Loucy (cell line): Measurements from ENCODE around the gene GRHL1.

Experiments
- H2AFZ ChIP-seq: fragments of 200-600 bp; sonication (generic); 2 replicates; pipeline ENCODE4 v1.6.0; 2016; ENCODE audit warnings: antibody characterized with exemption, mild to moderate bottlenecking, low read length, moderate library complexity
- H3F3A ChIP-seq: fragments of 200-600 bp; 2 replicates; pipeline ENCODE4 v1.6.0; 2016; ENCODE audit warnings: antibody characterized with exemption, low read depth, mild to moderate bottlenecking
- H3K27me3 ChIP-seq: fragments of 200-600 bp; sonication (generic); 2 replicates; pipeline ENCODE4 v1.6.1; 2014; ENCODE audit warnings: low read length, mild to moderate bottlenecking; ENCODE audit not compliant: insufficient read depth, poor library complexity, severe bottlenecking
- H3K36me3 ChIP-seq: fragments of 200-600 bp; sonication (generic); 2 replicates; pipeline ENCODE4 v1.6.1; 2016; ENCODE audit warnings: low read length; ENCODE audit not compliant: insufficient read depth
- H3K4me1 ChIP-seq: fragments of 200-600 bp; sonication (generic); 2 replicates; pipeline ENCODE4 v1.5.1; 2014; ENCODE audit warnings: low read length, mild to moderate bottlenecking; ENCODE audit not compliant: insufficient read depth, poor library complexity, severe bottlenecking
- H3K4me2 ChIP-seq: fragments of 200-600 bp; sonication (generic); 2 replicates; pipeline ENCODE4 v1.6.0; 2014; ENCODE audit warnings: antibody characterized with exemption, low read length, low read depth, mild to moderate bottlenecking; ENCODE audit not compliant: poor library complexity, severe bottlenecking
- H3K4me3 ChIP-seq: fragments of 200-600 bp; sonication (generic); 2 replicates; pipeline ENCODE4 v1.5.1; 2014; ENCODE audit warnings: low read length, mild to moderate bottlenecking, mixed read lengths; ENCODE audit not compliant: poor library complexity, severe bottlenecking
- H3K79me2 ChIP-seq: fragments of 200-600 bp; sonication (generic); 2 replicates; pipeline ENCODE4 v1.6.1; 2014; ENCODE audit warnings: low read length; ENCODE audit not compliant: insufficient read depth
- H3K9ac ChIP-seq: fragments of 200-600 bp; sonication (generic); 2 replicates; pipeline ENCODE4 v1.6.0; 2014; ENCODE audit warnings: mild to moderate bottlenecking, low read depth, low read length, moderate library complexity; ENCODE audit not compliant: poor library complexity, severe bottlenecking
- H3K9me2 ChIP-seq: fragments of 200-600 bp; sonication (generic); replicated peaks from 2 replicates; pipeline ENCODE4 v1.6.1; 2016; ENCODE audit warnings: low read depth, low read length, mixed read lengths
- H3K9me3 ChIP-seq: fragments of 200-600 bp; sonication (generic); 2 replicates; pipeline ENCODE4 v1.6.1; 2014; ENCODE audit warnings: mild to moderate bottlenecking, antibody characterized with exemption, low read length, low read depth; ENCODE audit not compliant: insufficient read depth
- H4K20me1 ChIP-seq: fragments of 200-600 bp; sonication (generic); 2 replicates; pipeline ENCODE4 v1.6.0; 2014; ENCODE audit warnings: antibody characterized with exemption, low read length, mild to moderate bottlenecking; ENCODE audit not compliant: insufficient read depth, poor library complexity, severe bottlenecking
- EZH2phosphoT487 ChIP-seq: fragments of 200-600 bp; IDR thresholded peaks from 2 replicates; pipeline ENCODE4 v1.6.1; 2018; ENCODE audit warnings: antibody characterized with exemption, mild to moderate bottlenecking, moderate library complexity, borderline replicate concordance
- TF ChIP-seq, protein P1 (sequence below): fragments of 200-600 bp; sonication (generic); conservative IDR thresholded peaks from 2 replicates; pipeline ENCODE4 v1.5.1; 2014; ENCODE audit warnings: mild to moderate bottlenecking, antibody characterized with exemption, low read length

GRHL1 gene

DNA sequence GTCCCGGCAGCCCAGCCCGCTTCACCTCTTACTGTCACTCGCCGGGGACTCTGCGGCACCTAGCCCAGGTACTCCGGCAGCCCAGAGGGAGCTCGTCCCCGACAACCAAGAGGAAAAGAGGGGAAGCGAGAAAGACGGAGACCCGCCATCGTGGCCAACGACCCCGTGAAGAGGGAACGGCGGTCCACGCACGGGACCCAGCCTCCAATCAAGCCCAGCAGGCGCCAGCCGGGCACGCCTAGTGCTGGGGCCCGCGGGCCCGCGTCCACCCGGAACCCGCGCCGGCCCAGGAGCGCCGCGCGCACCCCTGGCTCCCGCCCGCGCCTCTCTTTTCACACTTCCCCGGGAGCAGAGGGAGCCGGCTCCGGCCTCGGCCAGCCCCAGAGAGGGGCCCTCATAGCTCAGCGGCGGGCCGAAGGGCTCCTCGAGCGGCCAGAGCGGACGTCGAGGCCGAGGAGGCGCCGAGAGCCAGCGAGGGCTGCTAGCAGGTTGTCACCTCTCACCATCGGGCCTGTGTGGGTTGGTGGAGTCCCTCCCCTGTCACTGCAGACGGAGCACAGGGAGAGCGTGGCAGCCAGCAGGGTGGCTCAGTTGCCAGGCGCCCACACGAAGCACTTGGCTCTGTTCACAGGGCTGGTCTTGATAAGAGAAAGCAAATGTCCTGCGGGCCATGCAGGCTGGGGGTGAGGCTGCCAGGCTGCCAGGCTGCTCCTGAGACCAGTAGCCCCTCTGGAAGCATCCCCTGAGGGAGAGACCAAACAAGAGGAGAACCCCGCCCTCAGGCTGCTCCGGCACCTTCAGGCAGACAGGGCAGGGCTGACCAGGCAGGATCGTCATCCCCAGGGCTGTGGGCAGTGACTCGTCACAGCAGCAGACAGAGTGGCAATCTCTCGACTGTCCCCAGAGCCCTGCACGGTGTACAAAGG, 55.0 kb downstream of the GRHL1 start:
- H3K27me3 ChIP-seq = no peaks in the 10 kb centered on the region
- H3K9ac ChIP-seq = no peak overlapping the region
- H4K20me1 ChIP-seq = no peaks in the 10 kb centered on the region
- H3F3A ChIP-seq = no peaks in the 10 kb centered on the region
- no peak overlapping the region for H3K4me2 ChIP-seq
- H3K9me2 ChIP-seq = no peaks in the 10 kb centered on the region
- H3K36me3 ChIP-seq = no peaks in the 10 kb centered on the region
- H3K79me2 ChIP-seq = no peaks in the 10 kb centered on the region
- no peaks in the 10 kb centered on the region for H3K9me3 ChIP-seq
- H3K4me3 ChIP-seq = no peak overlapping the region
- TF ChIP-seq, protein P1, sequence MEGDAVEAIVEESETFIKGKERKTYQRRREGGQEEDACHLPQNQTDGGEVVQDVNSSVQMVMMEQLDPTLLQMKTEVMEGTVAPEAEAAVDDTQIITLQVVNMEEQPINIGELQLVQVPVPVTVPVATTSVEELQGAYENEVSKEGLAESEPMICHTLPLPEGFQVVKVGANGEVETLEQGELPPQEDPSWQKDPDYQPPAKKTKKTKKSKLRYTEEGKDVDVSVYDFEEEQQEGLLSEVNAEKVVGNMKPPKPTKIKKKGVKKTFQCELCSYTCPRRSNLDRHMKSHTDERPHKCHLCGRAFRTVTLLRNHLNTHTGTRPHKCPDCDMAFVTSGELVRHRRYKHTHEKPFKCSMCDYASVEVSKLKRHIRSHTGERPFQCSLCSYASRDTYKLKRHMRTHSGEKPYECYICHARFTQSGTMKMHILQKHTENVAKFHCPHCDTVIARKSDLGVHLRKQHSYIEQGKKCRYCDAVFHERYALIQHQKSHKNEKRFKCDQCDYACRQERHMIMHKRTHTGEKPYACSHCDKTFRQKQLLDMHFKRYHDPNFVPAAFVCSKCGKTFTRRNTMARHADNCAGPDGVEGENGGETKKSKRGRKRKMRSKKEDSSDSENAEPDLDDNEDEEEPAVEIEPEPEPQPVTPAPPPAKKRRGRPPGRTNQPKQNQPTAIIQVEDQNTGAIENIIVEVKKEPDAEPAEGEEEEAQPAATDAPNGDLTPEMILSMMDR = no peak
- no peak for TF ChIP-seq EZH2phosphoT487
- no peak overlapping the region for H2AFZ ChIP-seq
- H3K4me1 ChIP-seq = no peaks in the 10 kb centered on the region

DNA sequence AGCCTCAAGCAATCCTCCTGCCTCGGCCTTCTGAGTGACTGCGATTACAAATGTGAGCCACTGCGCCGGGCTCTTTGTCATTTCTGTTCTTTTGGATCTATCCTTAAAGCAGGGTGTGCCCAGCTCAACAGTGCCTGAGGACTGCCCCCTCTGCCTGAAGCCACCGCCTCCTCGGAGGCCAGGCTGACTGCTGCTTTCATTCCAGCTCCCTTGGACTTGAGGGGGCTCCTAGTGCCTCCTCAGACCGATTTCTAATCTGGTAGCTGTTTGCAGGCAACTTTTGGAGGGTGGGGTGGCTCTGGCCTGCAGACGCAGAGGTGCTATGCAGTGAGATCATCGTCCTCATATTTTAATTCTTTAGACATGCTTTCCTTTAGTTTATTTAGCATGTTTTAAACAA, 55.9 kb downstream of the GRHL1 start:
- Histone ChIP-seq H3K9me3 (no peaks in the 10 kb centered on the region), H3K36me3 (no peaks in the 10 kb centered on the region), H3K4me2 (no peak overlapping the region), H3K9me2 (no peaks in the 10 kb centered on the region), H3K9ac (no peak overlapping the region), H3K79me2 (no peaks in the 10 kb centered on the region), H3K4me3 (no peak overlapping the region), H4K20me1 (no peaks in the 10 kb centered on the region), H3K4me1 (no peaks in the 10 kb centered on the region), H3F3A (no peaks in the 10 kb centered on the region), H3K27me3 (no peaks in the 10 kb centered on the region), H2AFZ (no peak overlapping the region)
- no peak for TF ChIP-seq EZH2phosphoT487
- TF ChIP-seq, protein P1 = no peak

DNA sequence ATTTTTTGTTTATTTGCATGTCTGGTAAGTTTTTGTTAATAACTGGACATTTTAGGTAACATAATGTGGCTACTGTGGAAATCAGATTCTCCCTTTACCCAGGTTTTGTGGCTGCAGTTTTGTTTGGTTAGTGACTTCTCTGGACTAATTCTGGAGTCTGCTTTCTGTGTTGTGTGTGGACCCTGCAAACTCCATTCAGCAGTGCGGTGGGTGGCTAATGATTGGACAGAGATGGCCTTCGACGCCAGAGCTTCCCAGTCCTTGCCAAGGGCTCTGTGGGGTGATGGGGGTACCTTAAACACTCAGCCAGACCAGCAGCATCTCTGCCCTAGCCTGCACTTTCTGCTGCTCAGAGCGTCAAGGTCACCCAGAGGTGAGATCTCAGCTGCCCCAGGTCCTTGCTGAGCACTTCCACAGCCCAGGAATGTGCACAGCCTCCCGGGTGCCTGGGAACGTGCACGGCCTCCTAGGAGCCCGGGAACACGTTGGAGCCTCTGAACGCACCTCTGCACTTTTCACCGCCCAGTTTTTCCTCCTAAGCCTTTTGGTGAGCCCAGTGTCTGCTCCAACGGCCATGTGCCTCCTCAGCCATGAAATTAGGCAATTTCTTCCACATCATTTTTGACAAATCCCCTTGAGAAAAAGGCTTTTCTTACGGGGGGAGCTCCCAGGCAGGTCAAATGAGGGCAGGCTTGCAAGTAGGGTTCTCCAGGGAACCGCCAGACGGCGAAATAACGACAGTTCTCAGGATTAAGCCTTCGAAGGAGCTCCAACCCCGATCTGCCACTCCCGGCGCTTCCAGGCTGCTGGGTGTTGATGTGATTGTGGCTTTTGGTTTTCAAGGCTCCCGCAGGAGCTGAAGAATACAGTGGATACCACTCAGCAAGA, 56.7 kb downstream of the GRHL1 start:
- Histone ChIP-seq H3K27me3 (no peaks in the 10 kb centered on the region), H3K9ac (no peak overlapping the region), H4K20me1 (no peaks in the 10 kb centered on the region), H3K4me1 (no peaks in the 10 kb centered on the region), H3K9me2 (no peaks in the 10 kb centered on the region), H2AFZ (no peak overlapping the region), H3K36me3 (no peaks in the 10 kb centered on the region), H3F3A (no peaks in the 10 kb centered on the region), H3K9me3 (no peaks in the 10 kb centered on the region; the same call in 1 of the 2 replicates), H3K4me2 (no peak overlapping the region), H3K79me2 (no peaks in the 10 kb centered on the region), H3K4me3 (no peak overlapping the region)
- TF ChIP-seq EZH2phosphoT487 = no peak
- TF ChIP-seq, protein P1 = no peak
